Measurements from ENCODE around the gene ANGEL1.

DNA sequence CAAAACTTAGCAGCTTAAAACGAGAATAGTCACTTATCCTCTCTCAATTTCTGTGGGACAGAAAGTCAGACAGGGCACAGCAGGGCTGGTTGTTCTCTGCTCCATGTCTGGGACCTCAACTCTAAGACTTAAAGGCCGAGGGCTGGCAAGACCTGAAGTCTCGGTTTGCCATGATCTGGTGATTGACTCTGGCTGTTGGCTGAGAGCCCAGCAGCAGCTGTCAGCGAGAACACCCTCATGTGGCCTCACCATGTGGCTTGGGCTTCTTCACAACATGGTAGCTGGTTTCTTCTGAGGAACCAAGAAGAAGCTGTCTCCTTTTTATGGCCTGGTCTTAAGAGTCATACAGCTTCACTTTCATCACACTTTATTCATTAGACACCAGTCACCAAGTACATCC lies 53.1 kb downstream of the ANGEL1 start:
- TF ChIP-seq, protein P1, sequence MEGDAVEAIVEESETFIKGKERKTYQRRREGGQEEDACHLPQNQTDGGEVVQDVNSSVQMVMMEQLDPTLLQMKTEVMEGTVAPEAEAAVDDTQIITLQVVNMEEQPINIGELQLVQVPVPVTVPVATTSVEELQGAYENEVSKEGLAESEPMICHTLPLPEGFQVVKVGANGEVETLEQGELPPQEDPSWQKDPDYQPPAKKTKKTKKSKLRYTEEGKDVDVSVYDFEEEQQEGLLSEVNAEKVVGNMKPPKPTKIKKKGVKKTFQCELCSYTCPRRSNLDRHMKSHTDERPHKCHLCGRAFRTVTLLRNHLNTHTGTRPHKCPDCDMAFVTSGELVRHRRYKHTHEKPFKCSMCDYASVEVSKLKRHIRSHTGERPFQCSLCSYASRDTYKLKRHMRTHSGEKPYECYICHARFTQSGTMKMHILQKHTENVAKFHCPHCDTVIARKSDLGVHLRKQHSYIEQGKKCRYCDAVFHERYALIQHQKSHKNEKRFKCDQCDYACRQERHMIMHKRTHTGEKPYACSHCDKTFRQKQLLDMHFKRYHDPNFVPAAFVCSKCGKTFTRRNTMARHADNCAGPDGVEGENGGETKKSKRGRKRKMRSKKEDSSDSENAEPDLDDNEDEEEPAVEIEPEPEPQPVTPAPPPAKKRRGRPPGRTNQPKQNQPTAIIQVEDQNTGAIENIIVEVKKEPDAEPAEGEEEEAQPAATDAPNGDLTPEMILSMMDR (IDR thresholded peaks at IDR 0.05 in 8 of 11, conservative IDR thresholded peaks at IDR 0.05 in 3 of 11) = no peak
- TF ChIP-seq POLR2A (IDR thresholded peaks at IDR 0.05) = no peak
- TF ChIP-seq POLR2AphosphoS5 (IDR thresholded peaks at IDR 0.05) = no peak
